DOHH2 (cell line): ENCODE measurements around the gene EDN1.

ENCODE experiments used
- H3F3A ChIP-seq: fragments of 200-600 bp; sonication (generic), shearing (Covaris generic); 2 replicates; pipeline ENCODE4 v1.6.0; 2016; ENCODE audit warnings: antibody characterized with exemption, mild to moderate bottlenecking; ENCODE audit not compliant: control insufficient read depth, insufficient read depth
- H3K27ac ChIP-seq: fragments of 200-600 bp; sonication (generic); 2 replicates; pipeline ENCODE4 v1.5.1; 2014; ENCODE audit warnings: low read depth, mild to moderate bottlenecking, low read length, moderate library complexity
- H3K27me3 ChIP-seq: fragments of 200-600 bp; sonication (generic); 2 replicates; pipeline ENCODE4 v1.6.1; 2014; ENCODE audit warnings: mild to moderate bottlenecking, low read length, mixed read lengths; ENCODE audit not compliant: control insufficient read depth
- H3K36me3 ChIP-seq: fragments of 200-600 bp; sonication (generic); 2 replicates; pipeline ENCODE4 v1.6.1; 2014; ENCODE audit warnings: mild to moderate bottlenecking, low read length, moderate library complexity, mixed read lengths; ENCODE audit not compliant: control insufficient read depth
- H3K4me1 ChIP-seq: fragments of 200-600 bp; sonication (generic); 2 replicates; pipeline ENCODE4 v1.6.1; 2014; ENCODE audit warnings: mild to moderate bottlenecking, low read length, mixed read lengths; ENCODE audit not compliant: control insufficient read depth
- H3K4me2 ChIP-seq: fragments of 200-600 bp; sonication (generic); 2 replicates; pipeline ENCODE4 v1.6.0; 2014; ENCODE audit warnings: mild to moderate bottlenecking, low read length, moderate library complexity
- H3K4me3 ChIP-seq: fragments of 200-600 bp; sonication (generic); 2 replicates; pipeline ENCODE4 v1.5.1; 2014; ENCODE audit warnings: mild to moderate bottlenecking, low read length, mixed read lengths
- H3K79me2 ChIP-seq: fragments of 200-600 bp; sonication (generic); 2 replicates; pipeline ENCODE4 v1.6.1; 2014; ENCODE audit warnings: mild to moderate bottlenecking, low read length, mixed read lengths; ENCODE audit not compliant: control insufficient read depth
- H3K9me2 ChIP-seq: fragments of 200-600 bp; sonication (generic); replicated peaks from 2 replicates; pipeline ENCODE4 v1.6.1; 2014; ENCODE audit warnings: mild to moderate bottlenecking, low read length, mixed read lengths; ENCODE audit not compliant: control insufficient read depth
- H3K9me3 ChIP-seq: fragments of 200-600 bp; sonication (generic); 2 replicates; pipeline ENCODE4 v1.6.1; 2014; ENCODE audit warnings: antibody characterized with exemption, low read length, mixed read lengths; ENCODE audit not compliant: control insufficient read depth, insufficient read depth
- H4K20me1 ChIP-seq: fragments of 200-600 bp; sonication (generic); 2 replicates; pipeline ENCODE4 v1.6.0; 2014; ENCODE audit warnings: low read depth, mild to moderate bottlenecking, antibody characterized with exemption, low read length, moderate library complexity; ENCODE audit not compliant: control insufficient read depth, insufficient read depth
- CTCF ChIP-seq: fragments of 200-600 bp; sonication (generic); IDR thresholded peaks from one replicate; pipeline ENCODE4 v1.5.1; 2014; ENCODE audit warnings: antibody characterized with exemption, mild to moderate bottlenecking, low read depth, low read length; ENCODE audit not compliant: poor library complexity, severe bottlenecking
- EZH2phosphoT487 ChIP-seq: fragments of 200-600 bp; sonication (generic); IDR thresholded peaks from 2 replicates; pipeline ENCODE4 v1.6.1; 2017; ENCODE audit warnings: borderline replicate concordance, mild to moderate bottlenecking, antibody characterized with exemption, low read length, moderate library complexity, mixed read lengths

Gene EDN1

GRCh38 chr6:12339022-12339421 is 48.9 kb downstream of the EDN1 start:
- Histone ChIP-seq H3K27me3 (peaks cover 3% of the 10 kb centered on the region; the same call in 1 of the 2 replicates), H3K4me2 (no peak overlapping the region), H3K9me2 (no peaks in the 10 kb centered on the region), H3F3A (no peaks in the 10 kb centered on the region), H3K4me3 (no peak overlapping the region), H3K36me3 (no peaks in the 10 kb centered on the region), H3K4me1 (peaks cover 12% of the 10 kb centered on the region), H3K9me3 (no peaks in the 10 kb centered on the region), H4K20me1 (no peaks in the 10 kb centered on the region), H3K79me2 (no peaks in the 10 kb centered on the region), H3K27ac (no peak overlapping the region)
- TF ChIP-seq CTCF (no peak), EZH2phosphoT487 (no peak)

GRCh38 chr6:12339808-12340487 is 49.8 kb downstream of the EDN1 start:
- no peaks in the 10 kb centered on the region for H4K20me1 ChIP-seq
- no peaks in the 10 kb centered on the region for H3K79me2 ChIP-seq
- H3K4me1 ChIP-seq: peaks cover 14% of the 10 kb centered on the region
- H3K9me2 ChIP-seq: no peaks in the 10 kb centered on the region
- no peak overlapping the region for H3K4me3 ChIP-seq
- H3F3A ChIP-seq: no peaks in the 10 kb centered on the region
- no peak overlapping the region for H3K4me2 ChIP-seq
- H3K36me3 ChIP-seq: no peaks in the 10 kb centered on the region
- peaks cover 3% of the 10 kb centered on the region; the same call in 1 of the 2 replicates for H3K27me3 ChIP-seq
- TF ChIP-seq CTCF (no peak), EZH2phosphoT487 (no peak)
- H3K9me3 ChIP-seq: no peaks in the 10 kb centered on the region
- H3K27ac ChIP-seq: no peak overlapping the region

GRCh38 chr6:12340488-12340818 is 50.3 kb downstream of the EDN1 start:
- TF ChIP-seq CTCF (no peak), EZH2phosphoT487 (no peak)
- H4K20me1 ChIP-seq: no peaks in the 10 kb centered on the region
- no peaks in the 10 kb centered on the region for H3K9me3 ChIP-seq
- H3K27ac ChIP-seq: no peak overlapping the region
- H3K4me1 ChIP-seq: peaks cover 19% of the 10 kb centered on the region
- no peak overlapping the region for H3K4me3 ChIP-seq
- no peak overlapping the region for H3K4me2 ChIP-seq
- no peaks in the 10 kb centered on the region for H3K79me2 ChIP-seq
- no peaks in the 10 kb centered on the region for H3K9me2 ChIP-seq
- peaks cover 3% of the 10 kb centered on the region; the same call in 1 of the 2 replicates for H3K27me3 ChIP-seq
- no peaks in the 10 kb centered on the region for H3F3A ChIP-seq
- no peaks in the 10 kb centered on the region for H3K36me3 ChIP-seq
